ENCODE data around the gene RIT1.
"Not testable (repeated sequence)": the region's sequence is repeated elsewhere in the genome, so short reads cannot be mapped to it uniquely, and the experiment has no call there.

The RIT1 gene

GRCh38 chr1:155934097-155934935, 23.2 kb upstream of the RIT1 start, which contains the start of gene KHDC4:
Gene KHDC4 (minus strand): TSS chr1:155934413. CDS start chr1:155934373, 40 bp downstream.
- DNase-seq (ENCODE audit: low read depth in 1 of 2, low spot score in 1 of 2): peak; percentile 81 to 87

GRCh38 chr1:155933591-155934096, 22.5 kb upstream of the RIT1 start:
- no peak for DNase-seq (ENCODE audit: low read depth in 1 of 2, low spot score in 1 of 2)

GRCh38 chr1:155932487-155932886, 21.3 kb upstream of the RIT1 start:
- no peak for DNase-seq (ENCODE audit: low read depth in 1 of 2, low spot score in 1 of 2)

GRCh38 chr1:155932081-155932480, 20.9 kb upstream of the RIT1 start:
- DNase-seq (ENCODE audit: low read depth in 1 of 2, low spot score in 1 of 2): no peak

- no peak for DNase-seq (ENCODE audit: low read depth in 1 of 2, low spot score in 1 of 2)
Measured at GRCh38 chr1:155931332-155932038, 20.3 kb upstream of the RIT1 start.

- not testable (repeated sequence) for DNase-seq (ENCODE audit: low read depth in 1 of 2, low spot score in 1 of 2)
Measured at GRCh38 chr1:155930725-155931124, 19.6 kb upstream of the RIT1 start.

- no peak for DNase-seq (ENCODE audit: low read depth in 1 of 2, low spot score in 1 of 2)
Measured at GRCh38 chr1:155929057-155929456, 17.9 kb upstream of the RIT1 start.

GRCh38 chr1:155925506-155925905, 14.4 kb upstream of the RIT1 start:
- no peak for DNase-seq (ENCODE audit: low read depth in 1 of 2, low spot score in 1 of 2)

- no peak for DNase-seq (ENCODE audit: low read depth in 1 of 2, low spot score in 1 of 2)
Measured at GRCh38 chr1:155920717-155921116, 9.6 kb upstream of the RIT1 start.

- DNase-seq (ENCODE audit: low read depth in 1 of 2, low spot score in 1 of 2): no peak
Measured at GRCh38 chr1:155919801-155920200, 8.7 kb upstream of the RIT1 start.

GRCh38 chr1:155918660-155919059, 7.5 kb upstream of the RIT1 start:
- no peak for DNase-seq (ENCODE audit: low read depth in 1 of 2, low spot score in 1 of 2)

GRCh38 chr1:155913969-155914757, 3.0 kb upstream of the RIT1 start:
- no peak for DNase-seq (ENCODE audit: low read depth in 1 of 2, low spot score in 1 of 2)

GRCh38 chr1:155912056-155912536, 947 bp upstream of the RIT1 start:
- DNase-seq (ENCODE audit: low read depth in 1 of 2, low spot score in 1 of 2): no peak

- DNase-seq (ENCODE audit: low read depth in 1 of 2, low spot score in 1 of 2): no peak
Measured at GRCh38 chr1:155910621-155911121, 478 bp downstream of the RIT1 start.

GRCh38 chr1:155909894-155910293, 1.3 kb downstream of the RIT1 start:
- DNase-seq (ENCODE audit: low read depth in 1 of 2, low spot score in 1 of 2): no peak

- DNase-seq (ENCODE audit: low read depth in 1 of 2, low spot score in 1 of 2): no peak
Measured at GRCh38 chr1:155904261-155904660, 6.9 kb downstream of the RIT1 start.

GRCh38 chr1:155900161-155900560, 11.0 kb downstream of the RIT1 start:
- no peak for DNase-seq (ENCODE audit: low read depth in 1 of 2, low spot score in 1 of 2)

- DNase-seq (ENCODE audit: low read depth in 1 of 2, low spot score in 1 of 2): no peak
Measured at GRCh38 chr1:155899683-155900082, 11.5 kb downstream of the RIT1 start.

GRCh38 chr1:155898888-155899287, 12.3 kb downstream of the RIT1 start:
- no peak for DNase-seq (ENCODE audit: low read depth in 1 of 2, low spot score in 1 of 2)

- DNase-seq (ENCODE audit: low read depth in 1 of 2, low spot score in 1 of 2): no peak
Measured at GRCh38 chr1:155897746-155898145, 13.4 kb downstream of the RIT1 start.

GRCh38 chr1:155896476-155896875, 14.7 kb downstream of the RIT1 start:
- not testable (repeated sequence) for DNase-seq (ENCODE audit: low read depth in 1 of 2, low spot score in 1 of 2)

Data from stimulated activated CD4-positive, alpha-beta T cell treated with anti-CD3 and anti-CD28 coated beads, Interleukin-15, amount 100 ng/mL, for 1 hour (primary cell).